HG03066 (cell line): ENCODE data around the gene COA7.

Experiments
- ATAC-seq: cut with Tn5 transposase; IDR thresholded peaks from one replicate; pipeline ENCODE4 v1.9.1; 2021; ENCODE audit warnings: low read depth; ENCODE audit not compliant: unreplicated experiment

The COA7 gene

DNA sequence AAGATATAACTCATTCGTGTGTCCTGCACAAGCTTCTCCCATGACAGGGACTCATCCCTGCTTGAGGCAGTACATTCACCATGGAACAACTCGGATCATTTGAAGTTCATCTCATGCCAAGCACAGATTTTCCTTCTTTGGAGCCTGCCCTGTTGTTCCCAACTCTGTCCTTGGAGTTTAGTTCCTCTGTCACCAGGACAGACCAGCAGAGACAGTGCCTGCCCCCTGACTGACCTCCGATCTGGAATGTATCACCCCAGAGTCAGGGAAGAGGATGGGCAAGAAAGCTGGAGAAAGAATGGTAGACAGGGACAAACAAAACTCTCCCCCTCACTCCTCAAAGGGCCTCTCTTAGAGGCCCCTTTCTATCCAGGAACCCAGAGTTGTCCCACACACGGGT, 60.2 kb downstream of the COA7 start:
- ATAC-seq, result no peak

DNA sequence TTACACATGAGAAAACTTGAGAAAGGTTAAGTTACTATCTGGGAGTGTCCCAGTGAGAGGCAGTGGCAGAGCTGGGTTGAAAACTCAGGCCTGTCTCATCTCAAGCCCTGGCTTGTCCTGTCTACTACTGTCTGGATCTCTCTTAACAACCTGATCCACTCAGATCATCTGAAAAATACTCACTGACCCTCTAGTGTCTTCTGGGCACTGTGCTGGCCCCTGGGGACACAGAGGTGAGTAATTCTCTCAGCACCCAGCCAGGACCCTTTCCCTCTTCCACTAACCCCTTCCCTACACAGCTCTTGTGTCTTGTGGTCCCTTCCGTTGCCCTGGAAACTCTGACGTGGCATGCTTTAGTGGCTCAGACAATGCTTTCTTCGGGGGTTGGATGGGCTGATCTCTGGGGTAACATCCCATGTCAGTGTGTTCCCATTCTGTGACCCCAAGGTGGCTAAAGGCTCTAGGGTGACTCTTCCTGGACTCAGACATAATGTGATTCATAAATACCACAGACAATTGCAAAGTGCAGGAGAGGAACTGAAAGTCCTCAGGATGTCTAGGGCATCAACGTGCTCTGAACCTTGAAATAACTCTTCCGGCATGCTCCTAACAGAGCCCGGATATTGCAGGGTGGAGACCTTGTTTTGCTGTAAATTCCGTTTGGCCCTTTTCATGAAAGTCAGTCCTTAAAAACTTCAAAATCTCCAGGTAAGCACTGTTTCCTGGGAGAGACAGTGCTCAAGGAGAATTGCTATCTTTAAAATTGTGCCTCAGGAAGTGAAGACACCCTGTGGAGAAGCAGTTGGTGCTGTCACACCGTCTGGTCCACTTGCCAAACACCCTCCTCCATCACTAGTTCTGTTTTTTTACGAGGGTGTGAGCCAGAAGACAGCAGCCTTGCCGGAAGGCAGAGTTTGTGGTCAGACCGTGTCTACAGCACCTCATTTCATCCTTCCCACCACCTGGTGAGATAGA, 61.1 kb downstream of the COA7 start:
- peak; percentile 70 for ATAC-seq

DNA sequence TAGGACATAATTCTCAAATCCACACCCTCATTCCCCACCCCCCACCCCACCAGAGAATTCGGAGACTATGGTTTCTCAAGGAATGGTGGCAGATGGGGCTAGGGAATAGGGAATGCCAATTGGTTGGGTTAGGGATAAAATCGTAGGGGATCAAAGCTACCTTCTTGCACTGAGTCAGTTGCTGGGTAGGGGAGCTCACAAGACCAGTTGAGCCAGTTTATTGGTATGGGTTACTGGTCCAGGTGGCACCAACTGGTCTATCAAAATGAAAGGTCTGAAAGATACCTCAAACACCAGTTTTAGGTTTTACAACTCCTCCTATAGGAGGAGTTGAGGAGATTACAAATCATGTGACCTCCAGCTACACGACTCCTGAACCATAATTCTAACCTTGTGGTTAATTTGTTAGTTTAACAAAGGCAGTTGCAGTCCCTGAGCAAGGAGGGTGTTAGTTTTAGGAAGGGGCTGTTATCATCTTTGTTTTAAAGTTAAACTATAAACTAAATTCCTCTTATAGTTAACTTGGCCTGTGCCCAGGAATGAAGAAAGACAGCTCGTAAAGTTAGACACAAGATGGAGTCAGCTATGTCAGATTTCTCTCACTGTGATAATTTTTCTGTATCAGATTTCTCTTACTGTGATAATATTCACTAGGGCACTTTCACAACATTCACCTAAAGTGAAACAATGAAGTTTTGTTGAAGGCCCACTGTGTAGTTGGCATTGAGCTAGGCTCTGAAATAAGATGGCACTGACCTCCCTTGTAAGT, 62.6 kb downstream of the COA7 start:
- no peak for ATAC-seq
